ENCODE results near the gene SLC25A47.
"Not testable (repeated sequence)": the region's sequence is repeated elsewhere in the genome, so short reads cannot be mapped to it uniquely, and the experiment has no call there.

The SLC25A47 gene

DNA sequence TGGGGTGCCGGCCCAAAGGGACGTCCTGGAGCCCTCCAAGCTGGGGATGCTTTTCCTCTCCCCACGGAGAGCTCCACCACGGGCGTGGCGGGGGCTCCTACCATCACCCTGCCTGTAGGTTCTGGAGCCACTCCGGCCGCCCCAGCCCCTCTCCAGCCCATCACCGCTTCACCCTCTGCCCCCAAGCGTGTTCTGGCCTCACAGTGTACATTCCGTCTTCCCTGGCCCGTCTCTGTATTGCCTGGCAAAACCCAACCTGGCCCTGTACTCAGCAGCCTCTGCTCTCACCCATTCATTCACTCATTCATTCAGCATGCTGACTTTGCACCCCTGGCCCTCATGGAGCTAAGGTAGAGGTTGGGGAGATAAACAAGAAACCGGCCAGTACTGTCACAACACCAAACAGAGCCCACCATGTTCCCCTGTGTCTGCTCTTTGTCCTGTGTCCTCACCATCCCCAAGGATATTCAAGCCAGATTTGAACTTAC, 37.2 kb upstream of the SLC25A47 start:
- peak overlapping the region; percentile 62 for H3K4me3 ChIP-seq (ENCODE audit: low read depth, low read length)
- TF ChIP-seq, protein P1, sequence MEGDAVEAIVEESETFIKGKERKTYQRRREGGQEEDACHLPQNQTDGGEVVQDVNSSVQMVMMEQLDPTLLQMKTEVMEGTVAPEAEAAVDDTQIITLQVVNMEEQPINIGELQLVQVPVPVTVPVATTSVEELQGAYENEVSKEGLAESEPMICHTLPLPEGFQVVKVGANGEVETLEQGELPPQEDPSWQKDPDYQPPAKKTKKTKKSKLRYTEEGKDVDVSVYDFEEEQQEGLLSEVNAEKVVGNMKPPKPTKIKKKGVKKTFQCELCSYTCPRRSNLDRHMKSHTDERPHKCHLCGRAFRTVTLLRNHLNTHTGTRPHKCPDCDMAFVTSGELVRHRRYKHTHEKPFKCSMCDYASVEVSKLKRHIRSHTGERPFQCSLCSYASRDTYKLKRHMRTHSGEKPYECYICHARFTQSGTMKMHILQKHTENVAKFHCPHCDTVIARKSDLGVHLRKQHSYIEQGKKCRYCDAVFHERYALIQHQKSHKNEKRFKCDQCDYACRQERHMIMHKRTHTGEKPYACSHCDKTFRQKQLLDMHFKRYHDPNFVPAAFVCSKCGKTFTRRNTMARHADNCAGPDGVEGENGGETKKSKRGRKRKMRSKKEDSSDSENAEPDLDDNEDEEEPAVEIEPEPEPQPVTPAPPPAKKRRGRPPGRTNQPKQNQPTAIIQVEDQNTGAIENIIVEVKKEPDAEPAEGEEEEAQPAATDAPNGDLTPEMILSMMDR (IDR thresholded peaks at IDR 0.05; ENCODE audit: low read depth, low read length, missing control alignments) = no peak
- DNase-seq (ENCODE audit: low read depth) = no peak

DNA sequence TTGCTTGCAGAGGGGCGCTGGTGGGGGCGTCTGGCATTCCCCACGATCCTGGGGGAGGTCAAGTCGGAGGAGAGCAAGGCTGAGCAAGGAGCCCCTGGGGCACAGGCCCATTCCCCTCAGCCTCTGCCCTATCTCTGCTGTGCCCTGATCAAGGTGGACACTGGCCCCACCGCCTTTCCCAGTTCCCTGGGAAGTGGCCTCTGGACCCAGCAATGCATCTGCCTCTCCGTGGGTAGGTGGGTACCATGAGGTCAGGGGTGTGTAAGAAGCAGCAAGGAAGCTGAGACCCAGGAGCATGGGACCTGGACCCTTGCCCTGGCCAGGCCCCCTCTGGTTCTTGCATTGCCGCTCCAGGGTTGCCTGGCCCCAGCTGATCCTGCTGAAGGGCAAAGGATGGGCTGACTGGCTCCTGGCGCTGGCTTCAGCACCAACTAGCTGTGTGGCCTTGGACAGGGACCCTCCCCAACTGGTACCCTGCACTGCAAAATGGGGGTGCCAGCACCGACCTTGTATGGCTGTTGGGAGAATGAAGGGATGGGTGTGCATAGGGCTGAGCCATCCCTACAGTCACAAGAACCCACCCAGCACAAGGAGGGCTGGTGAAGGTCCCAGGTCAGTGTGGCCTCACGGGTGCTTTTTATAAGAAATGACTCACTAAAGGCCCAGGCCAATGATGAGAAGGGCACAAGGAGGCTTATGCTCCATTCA, 36.5 kb upstream of the SLC25A47 start:
- no peak for DNase-seq (ENCODE audit: low read depth)
- H3K4me3 ChIP-seq (ENCODE audit: low read depth, low read length) = no peak overlapping the region
- TF ChIP-seq, protein P1 (IDR thresholded peaks at IDR 0.05; ENCODE audit: low read depth, low read length, missing control alignments) = no peak

DNA sequence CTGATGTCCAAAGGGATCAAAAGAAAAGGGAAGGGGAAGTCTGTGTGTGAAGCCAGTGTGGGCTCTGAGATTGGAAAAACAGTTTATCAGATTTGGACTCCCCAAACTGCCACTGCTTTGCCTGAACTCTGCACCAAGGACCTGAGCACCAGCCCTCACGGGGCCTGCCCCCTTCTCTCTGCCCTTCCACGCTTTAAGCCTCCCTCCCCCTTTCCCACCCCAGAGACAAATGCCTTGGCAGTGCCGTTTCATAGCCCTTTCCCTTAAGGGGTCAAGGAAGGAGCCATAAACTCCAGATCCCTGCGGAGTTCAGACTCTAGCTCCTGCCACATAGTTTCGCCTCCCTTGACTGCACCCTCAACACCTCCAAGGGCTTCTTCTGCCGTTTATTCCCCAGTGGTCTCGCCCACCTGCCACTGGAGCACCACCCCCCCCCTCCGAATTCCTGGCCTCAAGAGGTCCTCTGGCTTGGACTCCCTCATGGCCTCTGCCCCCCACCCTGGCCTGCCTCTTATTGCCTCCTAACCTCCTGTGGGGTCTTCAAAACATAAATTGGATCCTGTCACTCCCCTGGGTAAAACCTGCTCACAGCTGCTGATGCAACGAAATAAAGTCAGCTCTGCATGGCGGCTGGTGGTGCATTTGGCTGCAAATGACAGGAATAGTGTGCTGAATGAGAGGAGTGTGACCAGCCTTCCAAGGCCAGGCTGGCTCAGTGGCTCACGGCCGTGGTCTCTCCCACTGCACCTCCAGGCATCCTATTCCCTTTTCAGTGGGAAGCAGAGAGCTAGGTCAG, 35.7 kb upstream of the SLC25A47 start:
- TF ChIP-seq, protein P1 (IDR thresholded peaks at IDR 0.05; ENCODE audit: low read depth, low read length, missing control alignments) = no peak
- no peak for DNase-seq (ENCODE audit: low read depth)
- no peak overlapping the region for H3K4me3 ChIP-seq (ENCODE audit: low read depth, low read length)

DNA sequence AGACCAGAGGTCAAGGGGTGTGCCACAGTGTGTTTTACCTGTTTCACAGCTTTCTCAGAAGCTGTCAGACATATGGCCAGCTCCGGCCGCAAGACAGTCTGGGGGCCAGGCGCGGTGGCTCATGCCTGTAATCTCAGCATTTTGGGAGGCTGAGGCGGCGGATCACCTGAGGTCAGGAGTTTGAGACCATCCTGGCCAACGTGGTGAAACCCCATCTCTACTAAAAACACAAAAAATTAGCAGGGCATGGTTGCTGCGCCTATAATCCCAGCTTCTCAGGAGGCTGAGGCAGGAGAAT, 35.2 kb upstream of the SLC25A47 start:
- H3K4me3 ChIP-seq (ENCODE audit: low read depth, low read length); DNase-seq (ENCODE audit: low read depth): not testable (repeated sequence)

DNA sequence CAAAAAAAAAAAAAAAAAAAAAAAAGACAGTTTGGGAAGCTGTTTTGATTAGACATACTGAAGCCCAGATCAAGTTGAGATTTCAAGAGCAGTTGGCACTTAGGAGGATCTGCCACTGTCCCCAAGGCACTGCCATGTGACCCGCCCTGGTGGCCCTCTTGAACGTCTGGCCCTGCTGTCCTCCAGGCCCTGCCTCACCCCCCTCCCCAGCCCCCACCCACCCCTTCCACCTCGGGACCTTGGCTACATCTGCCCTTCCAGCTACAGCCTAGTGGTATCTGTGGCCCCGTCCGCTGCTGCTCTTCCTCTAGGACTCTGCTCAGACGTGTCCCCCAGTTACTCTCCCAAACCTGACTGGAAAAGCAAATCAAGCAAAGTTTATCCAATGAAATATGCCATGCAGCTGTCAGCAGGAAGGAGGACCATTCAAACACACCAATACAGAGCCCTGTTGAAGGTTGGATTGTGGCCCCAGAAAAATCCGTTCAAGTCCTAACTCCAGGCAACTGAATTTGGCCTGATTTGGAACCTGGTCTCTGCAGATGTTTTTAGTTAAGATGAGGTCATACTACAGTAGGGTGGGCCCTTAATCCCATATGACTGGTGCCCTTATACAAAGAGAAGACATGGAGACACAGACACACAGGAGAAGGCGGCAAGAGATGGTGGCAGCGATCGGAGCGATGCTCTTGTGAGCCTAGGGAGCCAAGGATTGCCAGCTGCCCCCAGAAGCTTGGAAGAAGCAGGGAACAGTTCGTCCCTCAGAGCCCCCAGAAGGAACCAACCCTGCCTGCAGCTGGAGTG, 34.6 kb upstream of the SLC25A47 start:
- no peak overlapping the region for H3K4me3 ChIP-seq (ENCODE audit: low read depth, low read length)
- TF ChIP-seq, protein P1 (IDR thresholded peaks at IDR 0.05; ENCODE audit: low read depth, low read length, missing control alignments) = no peak
- DNase-seq (ENCODE audit: low read depth) = no peak

DNA sequence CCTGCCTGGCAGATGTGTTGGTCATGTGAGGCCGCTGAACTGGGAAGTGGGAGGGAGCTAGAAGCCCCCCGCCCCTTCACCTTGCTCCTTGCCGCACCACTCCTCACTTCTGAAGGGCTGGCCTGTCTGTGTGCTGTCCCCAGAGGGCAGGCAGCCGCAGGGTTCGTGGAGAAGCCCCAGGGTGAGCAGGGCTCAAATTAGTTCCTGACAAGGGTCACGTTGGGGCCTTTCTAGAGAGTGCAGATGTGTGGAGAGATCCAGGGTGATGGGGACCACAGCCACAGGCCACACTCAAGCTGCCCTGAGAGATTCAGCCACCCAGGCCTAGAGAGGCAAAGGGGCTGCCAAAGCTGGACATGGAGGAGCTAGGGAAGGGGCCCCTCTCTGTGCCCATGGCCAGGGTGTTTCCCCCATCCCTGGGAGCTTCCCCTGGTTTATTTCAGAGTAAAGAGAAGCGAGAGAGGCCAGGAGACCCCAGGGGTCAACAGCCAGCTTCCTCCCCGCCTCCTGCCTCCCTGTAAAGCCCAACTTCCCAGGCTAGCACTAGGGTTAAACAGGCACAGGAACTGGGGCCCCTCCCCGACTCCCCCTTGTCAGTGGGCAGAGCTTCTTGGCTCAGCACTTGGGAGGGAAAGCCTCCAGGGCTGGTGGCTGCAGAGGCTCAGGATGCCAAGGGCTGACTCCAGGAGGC, 33.1 kb upstream of the SLC25A47 start:
- TF ChIP-seq, protein P1 (IDR thresholded peaks at IDR 0.05; ENCODE audit: low read depth, low read length, missing control alignments) = no peak
- no peak overlapping the region for H3K4me3 ChIP-seq (ENCODE audit: low read depth, low read length)
- DNase-seq (ENCODE audit: low read depth) = no peak
